GM21423 (cell line): ENCODE measurements around the gene CACNA1E.

Experiments used
- ATAC-seq: cut with Tn5 transposase; IDR thresholded peaks from one replicate; pipeline ENCODE4 v1.9.1; 2021; ENCODE audit warnings: mild to moderate bottlenecking, moderate library complexity; ENCODE audit not compliant: unreplicated experiment

CACNA1E gene

DNA sequence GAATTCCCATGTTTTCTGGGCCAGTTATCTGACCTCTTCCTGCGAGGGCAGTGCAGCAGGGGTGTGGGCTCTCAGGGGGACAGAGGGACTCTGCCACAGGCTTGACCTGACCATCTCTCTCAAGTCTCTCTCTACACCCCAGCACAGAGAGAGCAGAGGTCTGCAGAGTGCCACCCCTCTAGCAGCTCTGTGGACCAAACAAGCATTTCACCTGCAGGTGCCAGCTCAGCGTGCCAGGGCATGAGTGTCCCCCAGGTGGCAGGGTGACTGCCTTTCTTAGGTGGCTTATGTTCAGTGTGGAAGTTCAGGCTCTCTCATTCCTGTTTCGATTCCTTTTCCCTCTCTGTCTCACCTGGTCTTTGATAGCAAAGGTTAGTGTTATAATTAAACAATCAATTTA lies 191.3 kb downstream of the CACNA1E start:
- no peak for ATAC-seq

- ATAC-seq: no peak
Observed at GRCh38 chr1:181675091-181675917, 192.0 kb downstream of the CACNA1E start.

DNA sequence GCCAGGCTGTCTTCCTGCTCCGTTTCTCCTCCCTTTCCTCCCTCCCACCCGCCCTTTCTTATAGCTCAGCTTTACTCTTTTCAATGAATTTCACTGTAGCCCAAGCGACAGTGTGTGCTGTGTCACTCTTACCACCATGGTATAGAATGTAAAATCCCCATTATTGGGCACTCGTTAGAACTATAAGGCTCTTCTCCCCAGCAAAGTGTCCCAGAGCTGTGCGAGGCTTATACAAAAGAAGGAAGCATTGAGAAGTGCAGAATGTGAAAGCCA lies 192.5 kb downstream of the CACNA1E start:
- no peak for ATAC-seq

- ATAC-seq: peak; percentile 75
Observed at GRCh38 chr1:181676269-181676668, 193.0 kb downstream of the CACNA1E start.

GRCh38 chr1:181680332-181680731 lies 197.0 kb downstream of the CACNA1E start:
- ATAC-seq: no peak

GRCh38 chr1:181680871-181681270 lies 197.6 kb downstream of the CACNA1E start:
- no peak for ATAC-seq

DNA sequence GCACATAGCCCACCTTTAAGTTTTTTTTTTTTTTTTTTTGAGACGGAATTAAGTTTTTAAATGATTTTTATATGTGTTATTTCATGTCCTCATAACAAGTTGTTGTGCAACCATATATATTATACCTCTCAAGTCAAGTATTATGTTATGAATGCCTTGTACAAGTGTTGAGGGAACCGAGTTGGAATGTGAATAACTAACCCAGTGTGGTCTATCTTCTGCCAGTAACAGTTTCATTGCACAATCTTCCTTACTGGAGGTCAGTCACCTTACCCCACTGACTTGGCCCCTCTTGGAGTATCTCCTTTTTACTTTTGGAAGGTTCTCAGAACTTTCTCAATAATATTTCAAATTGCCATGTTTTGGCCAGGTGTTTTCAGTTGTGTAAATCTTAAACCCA lies 201.9 kb downstream of the CACNA1E start:
- ATAC-seq: no peak

- no peak for ATAC-seq
Observed at GRCh38 chr1:181701891-181702290, 218.6 kb downstream of the CACNA1E start.

DNA sequence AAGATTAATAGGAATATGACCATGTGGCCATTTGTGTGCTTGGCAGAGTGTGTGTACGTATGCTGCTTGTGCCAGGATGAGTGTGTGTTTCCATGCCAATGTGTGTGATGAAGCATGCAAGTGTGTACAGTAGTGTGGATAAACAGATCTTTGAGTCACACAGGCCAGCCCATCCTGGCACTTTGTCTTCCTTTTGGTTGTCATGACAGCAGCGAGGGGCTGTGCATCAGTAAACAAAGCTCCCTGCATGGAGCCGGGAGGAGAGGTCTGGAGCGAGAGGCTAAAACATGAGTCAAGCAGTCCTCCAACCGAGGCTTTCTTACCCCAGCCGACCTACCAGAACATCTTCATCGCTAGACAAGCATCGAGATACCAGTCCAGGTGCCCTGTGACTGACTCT lies 221.2 kb downstream of the CACNA1E start:
- no peak for ATAC-seq

GRCh38 chr1:181711820-181712219 lies 228.5 kb downstream of the CACNA1E start:
- ATAC-seq: no peak

- ATAC-seq: no peak
Observed at GRCh38 chr1:181712711-181713110, 229.4 kb downstream of the CACNA1E start.

- ATAC-seq: no peak
Observed at GRCh38 chr1:181714428-181714827, 231.1 kb downstream of the CACNA1E start.

DNA sequence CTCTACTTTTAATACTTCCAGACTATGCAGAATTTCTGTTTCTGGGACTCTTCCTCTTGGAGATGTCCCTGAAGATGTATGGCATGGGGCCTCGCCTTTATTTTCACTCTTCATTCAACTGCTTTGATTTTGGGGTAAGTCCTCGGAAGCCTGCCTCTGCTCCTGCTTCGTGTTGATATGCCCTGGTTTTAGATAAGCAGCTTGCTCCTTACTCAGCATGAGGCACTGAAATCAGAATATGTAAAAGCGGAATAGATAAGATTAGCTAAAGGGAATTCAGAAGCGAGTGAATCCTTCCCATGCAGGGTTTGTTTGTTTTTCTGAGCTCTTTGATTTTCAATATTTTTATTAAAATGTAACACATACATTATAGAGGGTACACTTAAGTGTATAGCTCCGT lies 234.7 kb downstream of the CACNA1E start:
- no peak for ATAC-seq

- ATAC-seq: no peak
Observed at GRCh38 chr1:181726320-181727012, 243.1 kb downstream of the CACNA1E start.

GRCh38 chr1:181730606-181731005 lies 247.3 kb downstream of the CACNA1E start:
- no peak for ATAC-seq

GRCh38 chr1:181732218-181732990 lies 249.1 kb downstream of the CACNA1E start:
- ATAC-seq: no peak

GRCh38 chr1:181733486-181733885 lies 250.2 kb downstream of the CACNA1E start:
- ATAC-seq: no peak

DNA sequence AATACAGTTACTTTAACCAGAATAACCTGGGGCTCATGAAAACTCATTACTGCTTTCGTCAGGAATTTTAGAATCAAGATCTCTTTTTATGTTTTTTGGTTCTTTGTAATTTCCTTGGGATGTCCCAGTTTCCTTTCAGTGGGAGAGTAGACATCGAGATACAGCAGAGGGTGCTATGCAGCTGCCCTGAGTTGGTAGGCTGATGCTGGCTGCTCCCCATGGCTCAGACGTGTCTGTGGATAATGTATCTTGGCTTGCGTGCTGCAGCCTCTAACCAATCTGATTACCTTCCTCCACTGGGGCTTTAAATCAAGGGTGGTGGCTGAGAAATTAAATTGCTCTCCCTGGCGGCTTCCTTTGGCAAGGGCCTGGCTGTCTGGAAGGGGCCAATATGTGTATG lies 253.7 kb downstream of the CACNA1E start:
- no peak for ATAC-seq

- no peak for ATAC-seq
Observed at GRCh38 chr1:181739214-181739613, 255.9 kb downstream of the CACNA1E start.

- ATAC-seq: no peak
Observed at GRCh38 chr1:181742426-181742825, 259.1 kb downstream of the CACNA1E start.

GRCh38 chr1:181743878-181744312 lies 260.6 kb downstream of the CACNA1E start:
- no peak for ATAC-seq

DNA sequence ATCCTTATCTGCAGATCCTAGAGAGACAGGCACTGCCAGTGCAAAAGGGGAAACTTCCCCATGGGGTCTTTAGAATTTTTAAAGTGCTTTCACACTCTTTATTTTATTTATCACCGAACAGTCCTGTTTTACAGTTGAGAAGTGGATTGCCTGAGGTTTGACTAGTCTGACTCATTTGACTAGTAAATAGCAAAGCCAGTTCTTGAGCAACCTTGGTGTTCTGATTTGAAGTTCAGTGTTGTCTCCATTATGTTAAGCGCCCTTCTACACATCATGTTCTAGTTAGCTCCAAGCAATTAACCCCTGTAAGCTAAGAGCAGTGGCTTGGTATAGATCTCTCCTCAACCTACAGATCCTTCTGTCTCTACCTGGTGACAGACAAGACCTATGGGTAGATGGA lies 262.9 kb downstream of the CACNA1E start:
- ATAC-seq: no peak
